Measurements from ENCODE around the gene ULK2.

GRCh38 chr17:19759568-19760549 is 107.9 kb downstream of the ULK2 start:
- no peak for TF ChIP-seq CTCF (IDR thresholded peaks at IDR 0.05)
- TF ChIP-seq SIN3A (IDR thresholded peaks at IDR 0.05; ENCODE audit: borderline replicate concordance, insufficient read depth, low read depth, low read length): no peak
- no peak for TF ChIP-seq TCF7L2 (IDR thresholded peaks at IDR 0.05; ENCODE audit: low read depth, low read length)
- TF ChIP-seq, protein P1, sequence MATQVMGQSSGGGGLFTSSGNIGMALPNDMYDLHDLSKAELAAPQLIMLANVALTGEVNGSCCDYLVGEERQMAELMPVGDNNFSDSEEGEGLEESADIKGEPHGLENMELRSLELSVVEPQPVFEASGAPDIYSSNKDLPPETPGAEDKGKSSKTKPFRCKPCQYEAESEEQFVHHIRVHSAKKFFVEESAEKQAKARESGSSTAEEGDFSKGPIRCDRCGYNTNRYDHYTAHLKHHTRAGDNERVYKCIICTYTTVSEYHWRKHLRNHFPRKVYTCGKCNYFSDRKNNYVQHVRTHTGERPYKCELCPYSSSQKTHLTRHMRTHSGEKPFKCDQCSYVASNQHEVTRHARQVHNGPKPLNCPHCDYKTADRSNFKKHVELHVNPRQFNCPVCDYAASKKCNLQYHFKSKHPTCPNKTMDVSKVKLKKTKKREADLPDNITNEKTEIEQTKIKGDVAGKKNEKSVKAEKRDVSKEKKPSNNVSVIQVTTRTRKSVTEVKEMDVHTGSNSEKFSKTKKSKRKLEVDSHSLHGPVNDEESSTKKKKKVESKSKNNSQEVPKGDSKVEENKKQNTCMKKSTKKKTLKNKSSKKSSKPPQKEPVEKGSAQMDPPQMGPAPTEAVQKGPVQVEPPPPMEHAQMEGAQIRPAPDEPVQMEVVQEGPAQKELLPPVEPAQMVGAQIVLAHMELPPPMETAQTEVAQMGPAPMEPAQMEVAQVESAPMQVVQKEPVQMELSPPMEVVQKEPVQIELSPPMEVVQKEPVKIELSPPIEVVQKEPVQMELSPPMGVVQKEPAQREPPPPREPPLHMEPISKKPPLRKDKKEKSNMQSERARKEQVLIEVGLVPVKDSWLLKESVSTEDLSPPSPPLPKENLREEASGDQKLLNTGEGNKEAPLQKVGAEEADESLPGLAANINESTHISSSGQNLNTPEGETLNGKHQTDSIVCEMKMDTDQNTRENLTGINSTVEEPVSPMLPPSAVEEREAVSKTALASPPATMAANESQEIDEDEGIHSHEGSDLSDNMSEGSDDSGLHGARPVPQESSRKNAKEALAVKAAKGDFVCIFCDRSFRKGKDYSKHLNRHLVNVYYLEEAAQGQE (IDR thresholded peaks at IDR 0.05; ENCODE audit: insufficient read depth in 1 of 2, low read depth in 2 of 2, low read length in 1 of 2): no peak
- TF ChIP-seq POLR2AphosphoS5 (IDR thresholded peaks at IDR 0.05; ENCODE audit: low read depth, low read length): no peak

Data from Panc1 (cell line).